Measurements from ENCODE around the gene ZNF503.
A peak's percentile ranks its signal among the peaks of the same experiment; 100 is the strongest.

ZNF503 gene

GRCh38 chr10:75405598-75406461 lies 4.3 kb upstream of the ZNF503 start:
- no peak for DNase-seq

- peak; percentile 82 for DNase-seq
These were observed 3.4 kb upstream of the ZNF503 start for GRCh38 chr10:75404815-75405597.

GRCh38 chr10:75403939-75404814 lies 2.6 kb upstream of the ZNF503 start:
- DNase-seq, result peak; percentile 81

- DNase-seq, result peak; percentile 75
These were observed 1.8 kb upstream of the ZNF503 start for GRCh38 chr10:75403144-75403938.

GRCh38 chr10:75402486-75403143 lies 1.1 kb upstream of the ZNF503 start:
- DNase-seq, result peak; percentile 93

- peak; percentile 77 for DNase-seq
These were observed 594 bp downstream of the ZNF503 start for GRCh38 chr10:75400771-75401568.

- peak; percentile 62 for DNase-seq
These were observed 1.3 kb downstream of the ZNF503 start for GRCh38 chr10:75400163-75400770.

GRCh38 chr10:75399461-75400162 lies 2.0 kb downstream of the ZNF503 start:
- peak; percentile 66 for DNase-seq

- DNase-seq, result no peak
These were observed 2.7 kb downstream of the ZNF503 start for GRCh38 chr10:75398692-75399460.

GRCh38 chr10:75398200-75398691 lies 3.3 kb downstream of the ZNF503 start:
- no peak for DNase-seq

GRCh38 chr10:75397496-75398199 lies 3.9 kb downstream of the ZNF503 start:
- no peak for DNase-seq

GRCh38 chr10:75396631-75397495 lies 4.7 kb downstream of the ZNF503 start:
- no peak for DNase-seq

- no peak for DNase-seq
These were observed 5.5 kb downstream of the ZNF503 start for GRCh38 chr10:75395932-75396630.

GRCh38 chr10:75395066-75395931 lies 6.3 kb downstream of the ZNF503 start:
- no peak for DNase-seq

- DNase-seq, result no peak
These were observed 7.3 kb downstream of the ZNF503 start for GRCh38 chr10:75394221-75394620.
